ENCODE measurements around the gene TCF7L1.

TCF7L1 gene

DNA sequence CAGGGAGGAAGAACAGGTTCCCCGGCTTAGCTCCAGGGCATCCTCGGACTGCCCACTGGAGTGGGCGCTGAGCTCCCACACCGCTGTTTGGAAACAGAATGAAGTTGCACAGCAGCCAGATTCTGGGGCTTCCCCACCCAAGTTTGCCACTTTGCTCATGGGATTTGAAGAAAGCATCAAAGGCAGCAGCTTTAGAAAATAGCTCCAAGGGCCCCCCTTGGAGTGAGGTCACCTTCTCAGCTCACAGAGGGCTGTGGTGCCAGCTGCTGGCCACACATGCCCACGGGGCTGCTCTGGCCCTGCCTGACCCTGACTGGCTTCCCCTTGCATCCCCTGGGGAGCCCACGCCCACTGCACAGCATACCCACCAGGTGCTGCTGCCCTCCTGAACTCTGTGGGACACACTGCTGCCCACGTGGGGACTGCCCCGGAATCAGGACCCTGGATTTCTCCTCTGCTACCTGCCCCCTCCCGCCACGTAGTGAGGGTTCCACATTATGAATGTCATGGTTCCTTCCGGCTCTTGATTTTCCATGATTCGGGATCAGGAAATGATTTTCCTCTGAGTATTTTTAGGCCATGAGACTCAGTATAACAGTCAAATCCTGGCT is 124.3 kb downstream of the TCF7L1 start:
- DNase-seq, result no peak

- no peak for DNase-seq
Measured at GRCh38 chr2:85257970-85258605, 124.9 kb downstream of the TCF7L1 start.

DNA sequence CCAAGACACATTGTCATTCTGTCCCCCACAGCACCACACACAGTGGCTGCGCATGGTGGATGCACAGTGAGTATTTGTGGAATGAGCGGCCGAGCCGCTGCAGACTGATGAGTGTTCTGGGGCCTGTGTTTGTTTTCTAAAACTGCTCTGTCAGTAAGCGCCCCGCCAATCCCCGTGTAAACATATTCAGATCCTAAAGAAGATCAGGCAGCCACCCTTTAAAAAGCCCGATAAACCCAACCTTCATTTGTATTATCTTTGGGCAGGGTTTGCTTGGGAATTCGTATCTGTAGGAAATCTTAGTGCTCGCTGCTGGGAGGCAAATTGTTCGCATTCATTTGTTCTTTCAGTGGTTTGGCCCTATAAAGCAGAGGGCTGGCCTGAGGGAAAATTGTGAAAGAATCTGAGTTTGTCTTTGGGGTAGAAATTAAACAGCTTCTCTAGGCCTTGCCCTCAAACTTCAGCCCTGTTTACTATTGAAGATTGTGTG is 126.0 kb downstream of the TCF7L1 start:
- DNase-seq, result no peak

- no peak for DNase-seq
Measured at GRCh38 chr2:85259879-85260278, 126.7 kb downstream of the TCF7L1 start.

GRCh38 chr2:85263591-85263990 is 130.4 kb downstream of the TCF7L1 start:
- DNase-seq, result no peak

- DNase-seq, result no peak
Measured at GRCh38 chr2:85264471-85264870, 131.3 kb downstream of the TCF7L1 start.

- DNase-seq, result no peak
Measured at GRCh38 chr2:85265304-85265703, 132.1 kb downstream of the TCF7L1 start.

DNA sequence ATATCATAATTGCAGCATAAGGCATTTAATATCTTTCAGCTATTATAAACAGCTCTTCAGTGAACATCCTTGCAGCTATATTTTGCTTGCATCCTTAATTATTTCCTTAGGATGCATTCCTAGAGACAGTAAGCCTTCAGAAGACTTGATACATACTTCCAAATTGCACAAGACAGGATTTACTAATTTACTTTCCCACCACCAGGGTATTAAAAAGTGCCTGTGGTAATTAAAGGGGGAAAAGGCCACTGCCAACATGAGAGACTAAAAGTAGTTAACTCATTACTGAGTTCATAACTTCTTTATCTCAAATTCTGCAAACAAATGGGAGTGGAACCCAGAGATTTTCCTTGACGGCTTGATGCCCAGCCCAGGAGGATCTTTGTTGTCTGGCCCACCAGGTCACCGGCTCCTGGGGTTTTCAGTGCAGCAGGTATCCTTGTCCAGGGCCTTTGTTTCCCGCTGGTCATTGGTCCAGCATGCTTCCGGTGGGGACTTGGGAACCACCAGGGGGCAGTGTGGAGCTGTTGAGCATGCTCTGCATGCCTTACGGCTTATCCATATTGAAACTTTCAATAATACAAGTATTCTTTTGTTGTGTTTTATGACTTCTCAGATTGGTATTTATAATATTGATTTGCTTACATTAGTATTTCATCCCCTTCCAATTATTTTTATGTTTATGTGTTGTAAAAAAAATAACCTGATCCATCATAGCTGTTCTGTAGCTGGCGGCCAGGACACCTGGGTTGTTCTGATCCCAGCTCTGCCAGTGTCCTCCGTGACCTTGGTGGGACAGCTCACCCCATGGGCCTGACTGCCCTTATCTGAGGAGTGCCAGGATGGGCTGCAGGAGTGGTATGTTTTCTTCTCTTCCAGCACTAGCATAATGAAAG is 133.2 kb downstream of the TCF7L1 start:
- no peak for DNase-seq

GRCh38 chr2:85269959-85270358 is 136.8 kb downstream of the TCF7L1 start:
- no peak for DNase-seq

- DNase-seq, result no peak
Measured at GRCh38 chr2:85272357-85272756, 139.2 kb downstream of the TCF7L1 start.

GRCh38 chr2:85273738-85274731 is 140.8 kb downstream of the TCF7L1 start:
- peak; percentile 10 for DNase-seq

- no peak for DNase-seq
Measured at GRCh38 chr2:85275984-85276540, 142.9 kb downstream of the TCF7L1 start.

- DNase-seq, result no peak
Measured at GRCh38 chr2:85276571-85277118, 143.5 kb downstream of the TCF7L1 start.

DNA sequence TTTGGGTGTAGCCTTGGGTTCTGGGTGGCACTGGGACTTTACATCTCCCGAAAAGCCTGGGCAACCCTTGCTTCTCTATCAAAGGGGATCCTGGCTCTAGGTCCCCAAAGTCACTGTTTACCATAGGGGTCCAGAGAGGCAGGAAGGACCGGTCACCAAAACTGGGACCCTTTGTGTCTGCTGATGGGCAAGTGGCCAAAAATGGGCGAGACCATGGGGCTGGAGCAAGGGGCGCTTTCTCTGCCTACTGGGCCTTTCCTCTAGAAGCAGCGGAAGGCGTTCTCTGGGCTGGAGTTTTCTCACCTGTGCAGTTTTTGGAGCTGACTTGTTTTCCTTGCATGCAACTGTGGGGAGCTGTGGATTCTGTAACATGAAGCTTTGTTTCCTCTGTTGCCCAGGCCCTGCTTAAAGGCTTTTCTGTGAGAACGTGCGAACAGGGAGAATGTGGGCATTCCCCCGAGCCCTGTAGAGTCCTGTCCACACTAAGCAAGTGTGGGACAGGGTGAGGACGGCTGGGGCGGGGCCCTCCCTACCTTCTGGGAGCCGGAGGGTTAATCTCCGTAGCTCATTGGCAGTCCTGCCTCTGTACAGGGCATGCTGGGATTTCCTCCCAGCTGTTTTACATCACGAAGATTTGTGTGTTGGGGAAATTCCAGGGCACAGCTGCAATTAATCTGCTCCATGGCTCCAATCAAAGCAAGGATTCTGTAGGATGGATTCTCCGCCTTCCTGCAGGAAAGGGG is 144.4 kb downstream of the TCF7L1 start:
- DNase-seq, result no peak

DNA sequence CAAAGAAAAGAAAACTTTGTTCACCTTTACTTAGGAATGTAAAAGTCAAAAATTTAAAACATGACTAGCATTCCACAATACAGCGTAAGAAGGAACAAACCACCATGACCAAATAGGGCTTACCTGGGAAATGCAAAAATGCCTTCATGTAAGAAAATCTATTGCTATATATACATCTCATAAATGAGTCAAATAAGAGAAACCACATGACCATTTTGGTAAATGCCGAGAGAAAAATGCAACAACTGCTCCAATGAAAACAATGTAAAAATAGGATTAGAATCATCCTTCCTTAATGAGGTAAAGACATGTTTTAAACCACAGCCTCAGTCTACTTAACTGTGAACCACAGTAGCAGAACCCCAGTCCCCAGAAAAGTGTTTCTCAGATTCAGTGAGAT is 145.2 kb downstream of the TCF7L1 start:
- no peak for DNase-seq

DNA sequence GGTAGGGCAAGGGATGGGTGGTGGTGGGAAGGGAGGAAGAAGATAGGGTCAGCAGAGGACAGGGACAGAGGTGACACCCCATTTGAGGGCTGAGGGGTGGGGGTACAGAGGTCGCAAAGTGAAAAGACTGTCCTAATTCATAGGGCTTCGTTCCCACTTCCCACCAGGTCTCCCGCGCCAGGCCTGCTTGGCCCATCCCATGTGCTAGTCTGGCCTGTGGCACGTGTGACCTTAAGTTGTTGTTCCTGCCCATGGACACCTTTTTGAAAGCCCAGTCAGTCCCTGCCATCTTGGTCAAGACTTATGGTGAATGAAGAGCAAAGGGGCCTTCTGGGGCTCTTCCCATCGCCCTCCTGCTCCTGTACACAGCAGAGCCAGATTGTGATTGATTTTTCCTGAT is 148.4 kb downstream of the TCF7L1 start:
- DNase-seq, result no peak

- no peak for DNase-seq
Measured at GRCh38 chr2:85282914-85283313, 149.7 kb downstream of the TCF7L1 start.

GRCh38 chr2:85283641-85284040 is 150.4 kb downstream of the TCF7L1 start:
- no peak for DNase-seq

DNA sequence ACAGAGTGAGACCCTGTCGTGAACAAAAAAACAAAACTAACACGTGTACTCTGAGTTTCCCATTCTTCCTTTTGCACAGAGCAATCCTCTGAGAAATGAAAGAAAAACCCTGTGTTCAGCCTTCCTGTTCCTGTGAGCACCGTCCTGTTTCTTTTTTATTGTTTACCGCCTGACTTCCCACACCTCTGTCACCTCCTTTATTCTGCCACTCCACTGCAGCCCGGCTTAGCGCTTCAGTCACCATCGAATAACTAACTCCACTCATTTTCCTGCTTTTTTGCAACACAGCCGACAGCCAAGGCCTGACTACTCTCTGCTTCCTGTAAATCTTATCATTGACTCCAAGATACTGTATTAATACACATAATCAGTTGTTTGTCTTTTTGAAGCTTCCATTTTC is 153.7 kb downstream of the TCF7L1 start:
- no peak for DNase-seq

DNA sequence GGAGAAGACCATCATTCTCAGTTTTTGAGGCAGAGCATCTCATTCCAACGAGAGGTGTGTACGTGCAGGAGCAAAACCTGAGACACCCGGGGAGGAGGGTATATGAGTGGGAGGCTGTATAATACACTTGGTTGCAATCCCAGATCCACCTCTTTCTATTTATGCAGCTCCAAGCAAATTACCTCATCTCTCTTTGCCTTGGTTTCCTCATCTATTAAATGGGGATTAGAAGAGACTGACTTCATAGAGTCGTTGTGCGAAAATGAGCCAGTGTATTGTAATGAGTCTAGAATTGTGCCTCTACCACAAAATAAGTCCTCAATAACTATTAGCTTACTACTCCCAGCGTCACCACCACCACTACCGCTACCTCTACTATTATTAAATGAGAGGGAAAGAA is 154.5 kb downstream of the TCF7L1 start:
- DNase-seq, result no peak

GRCh38 chr2:85288244-85288725 is 155.1 kb downstream of the TCF7L1 start:
- DNase-seq, result no peak
